DOHH2 (cell line): Measurements from ENCODE around the gene TPX2.

Experiments
- EZH2phosphoT487 ChIP-seq: fragments of 200-600 bp; sonication (generic); IDR thresholded peaks from 2 replicates; pipeline ENCODE4 v1.6.1; 2017; ENCODE audit warnings: borderline replicate concordance, mild to moderate bottlenecking, antibody characterized with exemption, low read length, moderate library complexity, mixed read lengths
- TF ChIP-seq, protein P1 (sequence below): fragments of 200-600 bp; sonication (generic); IDR thresholded peaks from one replicate; pipeline ENCODE4 v1.5.1; 2014; ENCODE audit warnings: antibody characterized with exemption, mild to moderate bottlenecking, low read depth, low read length; ENCODE audit not compliant: poor library complexity, severe bottlenecking

DNA sequence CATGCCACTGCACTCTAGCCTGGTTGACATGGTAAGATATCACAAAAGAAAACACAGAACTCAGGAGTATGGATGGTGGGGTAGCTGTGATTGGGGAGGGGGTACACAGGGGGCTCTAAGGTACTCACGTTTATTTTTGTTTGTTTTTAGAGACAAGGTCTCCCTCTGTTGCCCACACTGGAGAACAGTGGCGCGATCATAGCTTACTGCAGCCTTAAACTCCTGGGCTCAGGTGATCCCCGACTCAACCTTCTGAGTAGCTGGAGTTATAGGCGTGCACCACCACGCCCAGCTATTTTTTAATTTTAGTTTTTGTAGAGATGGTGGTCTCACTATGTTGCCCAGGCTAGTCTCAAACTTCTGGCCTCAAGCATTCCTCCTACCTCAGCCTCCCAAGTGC is 45.7 kb upstream of the TPX2 start:
- TF ChIP-seq, protein P1, sequence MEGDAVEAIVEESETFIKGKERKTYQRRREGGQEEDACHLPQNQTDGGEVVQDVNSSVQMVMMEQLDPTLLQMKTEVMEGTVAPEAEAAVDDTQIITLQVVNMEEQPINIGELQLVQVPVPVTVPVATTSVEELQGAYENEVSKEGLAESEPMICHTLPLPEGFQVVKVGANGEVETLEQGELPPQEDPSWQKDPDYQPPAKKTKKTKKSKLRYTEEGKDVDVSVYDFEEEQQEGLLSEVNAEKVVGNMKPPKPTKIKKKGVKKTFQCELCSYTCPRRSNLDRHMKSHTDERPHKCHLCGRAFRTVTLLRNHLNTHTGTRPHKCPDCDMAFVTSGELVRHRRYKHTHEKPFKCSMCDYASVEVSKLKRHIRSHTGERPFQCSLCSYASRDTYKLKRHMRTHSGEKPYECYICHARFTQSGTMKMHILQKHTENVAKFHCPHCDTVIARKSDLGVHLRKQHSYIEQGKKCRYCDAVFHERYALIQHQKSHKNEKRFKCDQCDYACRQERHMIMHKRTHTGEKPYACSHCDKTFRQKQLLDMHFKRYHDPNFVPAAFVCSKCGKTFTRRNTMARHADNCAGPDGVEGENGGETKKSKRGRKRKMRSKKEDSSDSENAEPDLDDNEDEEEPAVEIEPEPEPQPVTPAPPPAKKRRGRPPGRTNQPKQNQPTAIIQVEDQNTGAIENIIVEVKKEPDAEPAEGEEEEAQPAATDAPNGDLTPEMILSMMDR, result no peak
- no peak for TF ChIP-seq EZH2phosphoT487
